HG02852 (cell line): ENCODE results near the gene RBP3.

Source experiments
- ATAC-seq: cut with Tn5 transposase; IDR thresholded peaks from one replicate; pipeline ENCODE4 v1.9.1; 2021; ENCODE audit warnings: mild to moderate bottlenecking, moderate library complexity; ENCODE audit not compliant: unreplicated experiment

RBP3 gene

GRCh38 chr10:47354165-47354564 is 6.0 kb downstream of the RBP3 start:
- ATAC-seq = no peak

GRCh38 chr10:47354900-47355299 is 6.7 kb downstream of the RBP3 start:
- no peak for ATAC-seq

GRCh38 chr10:47356708-47357107 is 8.5 kb downstream of the RBP3 start:
- ATAC-seq = no peak

- no peak for ATAC-seq
These were observed 9.0 kb downstream of the RBP3 start for GRCh38 chr10:47357131-47357582.

GRCh38 chr10:47357911-47358310 is 9.7 kb downstream of the RBP3 start:
- ATAC-seq = no peak

GRCh38 chr10:47358457-47358856 is 10.3 kb downstream of the RBP3 start:
- ATAC-seq = no peak

- no peak for ATAC-seq
These were observed 10.9 kb downstream of the RBP3 start for GRCh38 chr10:47359101-47359500.

- ATAC-seq = no peak
These were observed 11.7 kb downstream of the RBP3 start for GRCh38 chr10:47359626-47360418.

- no peak for ATAC-seq
These were observed 12.4 kb downstream of the RBP3 start for GRCh38 chr10:47360419-47361040.

- ATAC-seq = no peak
These were observed 13.1 kb downstream of the RBP3 start for GRCh38 chr10:47361293-47361692.

GRCh38 chr10:47362199-47362598 is 14.0 kb downstream of the RBP3 start:
- ATAC-seq = no peak

- no peak for ATAC-seq
These were observed 15.6 kb downstream of the RBP3 start for GRCh38 chr10:47363781-47364180.

- no peak for ATAC-seq
These were observed 16.2 kb downstream of the RBP3 start for GRCh38 chr10:47364366-47364765.

- ATAC-seq = no peak
These were observed 16.7 kb downstream of the RBP3 start for GRCh38 chr10:47364911-47365310.

- no peak for ATAC-seq
These were observed 17.4 kb downstream of the RBP3 start for GRCh38 chr10:47365431-47366180.

GRCh38 chr10:47366181-47366631 is 18.0 kb downstream of the RBP3 start:
- no peak for ATAC-seq

- no peak for ATAC-seq
These were observed 18.7 kb downstream of the RBP3 start for GRCh38 chr10:47366731-47367460.

GRCh38 chr10:47367646-47368045 is 19.5 kb downstream of the RBP3 start:
- no peak for ATAC-seq

- ATAC-seq = no peak
These were observed 20.4 kb downstream of the RBP3 start for GRCh38 chr10:47368431-47369180.

- ATAC-seq = no peak
These were observed 21.2 kb downstream of the RBP3 start for GRCh38 chr10:47369251-47369894.
